ENCODE data around the gene UPP1. TPM values are rescaled to one million over a fixed set of nuclear protein-coding genes. Genes with fewer than 3 reads are reported as not detected.

The UPP1 gene
- total and polyA plus RNA-seq, 4 donors = 6.1 to 282 (median 82.9) TPM

Other genes with a start within 250 kb of the UPP1 start
- under 1 TPM; 0.26 to 0.80 TPM for gene PKD1L1, start 140.8 kb upstream of the UPP1 start, total RNA-seq
- 1 to 10 TPM in 1 of 2 donors, under 1 TPM in 1; 0.30 to 1.1 TPM for gene PKD1L1, start 140.8 kb upstream of the UPP1 start, polyA plus RNA-seq
- gene HUS1, start 109.7 kb upstream of the UPP1 start, total RNA-seq = 10 to 100 TPM; 26.5 to 33.9 TPM
- 10 to 100 TPM; 10.3 to 12.1 TPM for gene HUS1, start 109.7 kb upstream of the UPP1 start, polyA plus RNA-seq
- not detected for gene SUN3, start 60.2 kb upstream of the UPP1 start, total RNA-seq
- gene SUN3, start 60.2 kb upstream of the UPP1 start, polyA plus RNA-seq = under 1 TPM; 0.18 to 0.53 TPM
- 10 to 100 TPM in 1 of 2 donors, 1 to 10 TPM in 1; 9.4 to 14.5 TPM for gene C7orf57, start 53.7 kb upstream of the UPP1 start, total RNA-seq
- gene C7orf57, start 53.7 kb upstream of the UPP1 start, polyA plus RNA-seq = 1 to 10 TPM; 1.6 to 2.3 TPM
- gene ABCA13, start 82.2 kb downstream of the UPP1 start, total RNA-seq = 10 to 100 TPM in 1 of 2 donors, 1 to 10 TPM in 1; 5.1 to 23.2 TPM
- gene ABCA13, start 82.2 kb downstream of the UPP1 start, polyA plus RNA-seq = 1 to 10 TPM; 1.2 to 1.9 TPM